ENCODE data around the gene BACH2.
A peak's percentile ranks its signal among the peaks of the same experiment; 100 is the strongest.
"Not testable (repeated sequence)": the region's sequence is repeated elsewhere in the genome, so short reads cannot be mapped to it uniquely, and the experiment has no call there.

Gene BACH2

DNA sequence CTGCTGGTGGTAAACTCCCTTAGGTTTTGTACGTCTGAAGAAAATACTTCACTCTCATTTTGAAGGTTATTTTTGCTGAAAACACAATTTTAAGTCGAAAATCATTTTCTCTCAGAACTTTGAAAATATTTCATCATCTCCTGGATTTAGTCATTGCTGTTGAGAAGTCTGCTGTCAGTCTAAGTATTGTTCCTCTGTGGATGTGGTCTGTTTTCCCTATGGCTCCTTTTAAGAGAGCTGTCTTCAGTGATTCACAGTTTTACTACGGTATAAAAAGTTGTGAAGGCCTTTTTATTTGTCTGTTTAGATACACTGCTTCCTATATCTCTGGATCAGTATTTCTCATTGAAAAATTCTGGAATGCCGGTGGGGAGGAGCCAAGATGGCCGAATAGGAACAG lies 243.0 kb downstream of the BACH2 start:
- no peak for DNase-seq

- DNase-seq = no peak
Measured at GRCh38 chr6:90049295-90049694, 247.3 kb downstream of the BACH2 start.

DNA sequence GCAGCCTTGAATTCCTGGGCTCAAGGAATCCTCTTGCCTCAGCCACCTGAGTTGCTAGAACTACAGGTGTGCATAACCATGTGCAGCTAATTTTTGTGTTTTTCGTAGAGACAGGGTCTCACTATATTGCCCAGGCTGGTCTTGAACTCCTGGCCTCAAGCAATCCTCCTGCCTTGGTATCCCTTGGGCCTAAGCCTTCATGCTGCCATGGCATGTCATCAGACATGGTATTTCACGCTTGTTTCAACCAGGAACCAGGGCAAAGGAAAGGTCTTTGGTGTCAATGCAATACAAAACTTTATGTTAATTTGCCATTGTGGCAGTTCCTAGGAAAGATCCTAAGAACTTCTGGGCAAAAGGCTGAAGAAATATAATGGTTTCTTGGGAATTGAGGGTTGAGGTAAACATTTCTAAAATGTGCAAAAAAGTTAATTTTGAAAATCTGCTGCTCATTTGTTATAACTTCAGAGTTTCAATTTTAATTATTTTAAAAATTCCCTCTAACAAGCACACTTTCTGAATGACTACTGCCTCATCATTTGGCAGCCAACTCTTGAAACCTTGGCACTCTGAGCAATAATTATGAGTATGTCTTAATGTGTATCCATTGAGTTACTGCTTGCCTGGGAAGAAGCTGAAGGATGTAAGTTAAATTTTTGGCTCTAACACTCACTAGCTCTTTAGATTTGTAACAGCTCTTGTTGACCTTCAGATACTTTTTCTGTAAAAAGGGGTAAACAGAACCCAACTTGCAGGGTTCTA lies 248.3 kb downstream of the BACH2 start:
- DNase-seq = no peak

DNA sequence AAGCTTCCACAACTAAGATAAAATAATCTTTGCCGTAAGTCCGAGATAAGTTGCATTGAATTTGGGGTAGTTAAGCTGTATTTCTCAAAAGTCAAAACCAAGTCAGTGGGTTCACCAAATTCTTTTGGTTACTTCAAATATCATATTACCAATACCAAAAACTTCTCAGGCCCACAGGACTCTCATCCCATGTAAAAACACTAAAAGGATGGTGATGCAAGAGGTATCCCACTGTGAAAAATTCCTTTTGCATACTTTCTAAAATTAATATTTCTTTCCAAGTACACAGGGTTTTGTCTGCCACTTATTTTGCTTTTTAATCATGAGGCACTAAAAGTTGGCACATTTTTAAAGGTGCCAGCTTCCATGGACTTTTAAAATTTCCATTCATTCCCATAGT lies 251.1 kb downstream of the BACH2 start:
- DNase-seq = no peak

DNA sequence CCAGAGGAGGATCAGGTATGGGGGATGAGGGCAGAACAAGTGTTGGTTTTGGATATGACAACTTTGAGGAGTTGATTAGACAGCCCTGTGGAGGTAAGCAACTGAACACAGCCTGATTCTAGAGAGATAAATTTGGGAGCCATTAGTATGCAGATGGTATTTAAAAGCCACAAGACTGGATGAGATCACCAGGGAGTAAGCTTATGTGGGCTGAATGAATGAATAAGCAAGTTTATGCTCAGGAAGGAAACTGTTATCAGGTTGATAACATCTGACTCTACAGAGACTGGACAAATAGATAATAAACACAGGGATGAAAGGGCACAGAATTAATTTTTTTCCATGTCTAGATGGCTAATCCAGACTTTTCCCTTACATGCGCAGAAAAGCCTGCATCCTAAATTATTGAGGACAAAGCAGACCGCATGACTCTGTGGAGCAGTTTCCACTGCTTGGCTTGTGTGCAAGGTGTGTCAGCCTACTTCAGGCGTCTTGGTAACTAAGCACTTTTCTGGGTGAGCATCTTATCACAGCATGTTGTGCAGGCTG lies 251.7 kb downstream of the BACH2 start:
- no peak for DNase-seq

GRCh38 chr6:90044182-90044832 lies 252.3 kb downstream of the BACH2 start:
- DNase-seq = no peak

GRCh38 chr6:90040931-90041330 lies 255.7 kb downstream of the BACH2 start:
- no peak for DNase-seq

GRCh38 chr6:90039911-90040310 lies 256.7 kb downstream of the BACH2 start:
- no peak for DNase-seq

DNA sequence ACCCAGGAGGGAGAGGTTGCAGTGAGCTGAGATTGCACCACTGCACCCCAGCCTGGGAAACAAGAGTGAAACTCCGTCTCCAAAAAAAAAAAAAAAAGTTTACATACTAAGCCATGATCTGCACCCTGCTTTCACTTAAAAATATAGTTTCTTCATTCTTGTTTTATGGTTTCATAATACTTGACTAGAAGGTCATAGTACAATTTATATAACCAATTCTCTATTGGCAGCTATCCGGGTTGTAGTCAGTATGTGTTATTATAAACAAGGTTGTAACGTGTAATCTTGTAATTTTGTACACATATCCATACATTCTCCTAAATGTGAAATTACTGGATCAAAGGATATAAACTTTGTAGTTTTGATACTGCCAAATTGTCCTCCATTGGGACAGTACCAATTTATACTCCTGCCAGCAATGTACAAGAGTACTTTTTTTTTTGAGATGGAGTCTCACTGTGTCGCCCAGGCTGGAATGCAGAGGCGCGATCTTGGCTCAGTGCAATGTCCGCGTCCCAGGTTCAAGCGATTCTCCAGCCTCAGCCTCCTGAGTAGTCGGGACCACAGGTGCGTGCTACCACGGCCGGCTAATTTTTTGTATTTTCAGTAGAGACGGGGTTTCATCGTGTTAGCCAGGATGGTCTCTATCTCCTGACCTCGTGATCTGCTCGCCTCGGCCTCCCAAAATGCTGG lies 257.5 kb downstream of the BACH2 start:
- DNase-seq = no peak

GRCh38 chr6:90036963-90037362 lies 259.7 kb downstream of the BACH2 start:
- DNase-seq = no peak

- no peak for DNase-seq
Measured at GRCh38 chr6:90035047-90035723, 261.5 kb downstream of the BACH2 start.

- DNase-seq = no peak
Measured at GRCh38 chr6:90033746-90034271, 262.8 kb downstream of the BACH2 start.

GRCh38 chr6:90032489-90033212 lies 264.0 kb downstream of the BACH2 start:
- DNase-seq = not testable (repeated sequence)

DNA sequence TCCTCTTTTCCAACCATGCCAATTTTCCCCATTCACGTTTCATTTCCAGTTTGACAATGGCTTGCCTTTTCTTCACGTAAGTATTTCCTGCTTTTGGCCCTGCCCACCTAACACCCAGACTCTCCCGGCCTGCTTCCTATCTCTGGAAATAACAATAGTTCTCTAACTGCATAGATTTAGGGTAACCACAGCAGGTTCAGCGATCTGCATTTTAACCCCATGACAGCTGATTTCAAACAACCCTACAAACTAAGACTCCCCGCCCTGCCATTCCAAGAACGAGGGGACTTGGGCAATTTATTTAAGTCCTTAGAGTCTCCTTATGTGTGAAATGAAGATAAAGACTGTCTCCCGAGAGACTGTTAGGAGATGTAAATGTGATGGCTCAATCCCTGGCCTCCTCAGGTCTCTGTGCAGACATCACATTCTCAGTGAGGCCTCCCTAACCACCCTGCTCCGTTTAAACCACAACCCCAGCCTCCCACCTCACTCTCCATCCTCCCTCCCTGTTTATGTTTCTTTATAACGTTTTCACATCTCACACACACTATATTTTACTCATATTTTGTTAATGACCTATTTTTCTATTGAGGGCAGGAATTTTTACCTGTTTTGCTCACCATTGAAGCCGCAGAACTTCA lies 267.5 kb downstream of the BACH2 start:
- DNase-seq = no peak

- DNase-seq = no peak
Measured at GRCh38 chr6:90028066-90028778, 268.4 kb downstream of the BACH2 start.

- DNase-seq = no peak
Measured at GRCh38 chr6:90026216-90026615, 270.4 kb downstream of the BACH2 start.

DNA sequence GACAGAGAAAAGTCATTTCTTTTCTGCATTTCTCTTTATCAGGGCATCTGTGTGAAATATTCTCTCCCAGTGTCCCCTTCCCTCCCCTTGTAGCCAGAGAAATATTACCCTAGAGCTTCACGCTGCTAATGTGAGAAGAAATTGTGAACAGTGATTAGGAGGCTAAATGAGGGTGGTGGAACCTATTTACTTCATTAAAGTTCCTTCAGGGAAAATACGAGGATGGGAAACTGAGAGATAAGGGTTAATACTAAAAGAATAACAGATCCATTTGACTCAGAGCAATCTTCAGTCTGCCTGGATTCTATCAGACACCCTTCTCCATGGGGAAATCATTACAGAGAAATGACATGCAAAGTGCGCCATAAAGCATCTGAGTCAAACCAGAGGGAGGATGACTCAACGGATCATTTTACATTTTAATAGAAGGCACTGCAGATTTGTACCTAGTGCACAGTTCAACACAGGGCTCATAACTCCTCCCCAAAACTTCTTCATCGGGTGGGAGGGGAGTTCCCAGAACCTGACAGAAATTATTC lies 271.1 kb downstream of the BACH2 start:
- peak; percentile 4 for DNase-seq

GRCh38 chr6:90024633-90025032 lies 272.0 kb downstream of the BACH2 start:
- DNase-seq = no peak

- no peak for DNase-seq
Measured at GRCh38 chr6:90021711-90022110, 274.9 kb downstream of the BACH2 start.

GRCh38 chr6:90020746-90021145 lies 275.9 kb downstream of the BACH2 start:
- DNase-seq = no peak

GRCh38 chr6:90019216-90019615 lies 277.4 kb downstream of the BACH2 start:
- DNase-seq = no peak
